ES-I3 (cell line): ENCODE data around the gene MYOM1.
"Not testable (repeated sequence)": the region's sequence is repeated elsewhere in the genome, so short reads cannot be mapped to it uniquely, and the experiment has no call there.

ENCODE experiments used
- H3K36me3 ChIP-seq: 2 replicates; pipeline ENCODE4 v1.6.1; 2013; ENCODE audit warnings: mild to moderate bottlenecking, low read length, control low read depth, moderate library complexity; ENCODE audit not compliant: insufficient read depth
- H3K4me1 ChIP-seq: 2 replicates; pipeline ENCODE4 v1.6.1; 2013; ENCODE audit warnings: mild to moderate bottlenecking, control low read depth, low read length; ENCODE audit not compliant: insufficient read depth
- H3K9ac ChIP-seq: 2 replicates; pipeline ENCODE4 v1.6.1; 2013; ENCODE audit warnings: low read depth, mild to moderate bottlenecking, low read length, moderate library complexity
- H3K9me3 ChIP-seq: 2 replicates; pipeline ENCODE4 v1.6.1; 2013; ENCODE audit warnings: mild to moderate bottlenecking, low read length, moderate library complexity; ENCODE audit not compliant: control insufficient read depth, insufficient read depth

MYOM1 gene

GRCh38 chr18:3084206-3084605, 135.6 kb downstream of the MYOM1 start:
- Histone ChIP-seq H3K9me3 (no peaks in the 10 kb centered on the region), H3K4me1 (peaks cover 13% of the 10 kb centered on the region; the same call in 1 of the 2 replicates), H3K36me3 (no peaks in the 10 kb centered on the region), H3K9ac (no peak overlapping the region)

DNA sequence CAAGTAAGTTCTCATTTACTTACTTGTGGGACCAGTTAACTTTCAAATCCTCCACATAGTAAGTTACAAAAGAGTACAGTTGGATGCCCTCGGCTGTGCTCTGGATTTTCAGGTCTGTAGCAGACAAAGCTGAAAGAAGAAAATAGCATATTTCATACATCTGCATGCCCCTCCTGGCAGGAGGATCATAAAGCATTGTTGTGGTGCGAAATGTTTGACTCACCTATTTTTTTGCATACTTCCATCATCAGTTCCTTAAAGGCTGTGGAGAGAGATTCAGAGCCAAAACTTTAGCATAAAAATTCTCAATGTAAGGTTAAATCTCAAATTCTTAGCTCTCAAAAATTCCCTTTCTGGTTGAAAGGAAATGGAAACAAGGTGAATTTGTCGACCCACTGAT, 136.0 kb downstream of the MYOM1 start:
- Histone ChIP-seq H3K9me3 (no peaks in the 10 kb centered on the region), H3K9ac (no peak overlapping the region), H3K4me1 (peaks cover 13% of the 10 kb centered on the region; the same call in 1 of the 2 replicates), H3K36me3 (no peaks in the 10 kb centered on the region)

DNA sequence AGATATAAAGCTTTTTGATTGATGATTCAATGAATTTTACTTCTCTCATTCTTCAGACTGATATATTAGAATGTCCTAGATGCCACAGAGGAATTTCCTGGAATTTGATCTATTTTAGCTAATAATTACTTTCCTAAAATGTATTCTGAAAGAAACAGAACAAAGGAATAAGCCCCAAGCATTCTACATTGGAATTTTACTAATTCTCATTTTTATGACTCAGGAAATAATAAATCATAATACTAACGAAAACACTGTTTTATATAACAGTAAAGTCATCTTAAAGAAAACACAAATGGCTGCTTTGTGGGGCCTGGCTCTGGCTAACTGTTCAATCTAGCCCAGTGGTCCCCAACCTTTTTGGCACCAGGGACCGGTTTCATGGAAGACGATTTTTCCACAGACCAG, 138.2 kb downstream of the MYOM1 start:
- Histone ChIP-seq H3K9ac (no peak overlapping the region), H3K9me3 (no peaks in the 10 kb centered on the region), H3K36me3 (no peaks in the 10 kb centered on the region), H3K4me1 (0 out of 2 replicates have a peak, but pooled peaks cover 8% of the 10 kb centered on the region)

- Histone ChIP-seq H3K9ac (no peak overlapping the region), H3K9me3 (no peaks in the 10 kb centered on the region), H3K36me3 (no peaks in the 10 kb centered on the region), H3K4me1 (peaks cover 15% of the 10 kb centered on the region; the same call in 1 of the 2 replicates)
Observed at GRCh38 chr18:3079653-3080052, 140.1 kb downstream of the MYOM1 start.

DNA sequence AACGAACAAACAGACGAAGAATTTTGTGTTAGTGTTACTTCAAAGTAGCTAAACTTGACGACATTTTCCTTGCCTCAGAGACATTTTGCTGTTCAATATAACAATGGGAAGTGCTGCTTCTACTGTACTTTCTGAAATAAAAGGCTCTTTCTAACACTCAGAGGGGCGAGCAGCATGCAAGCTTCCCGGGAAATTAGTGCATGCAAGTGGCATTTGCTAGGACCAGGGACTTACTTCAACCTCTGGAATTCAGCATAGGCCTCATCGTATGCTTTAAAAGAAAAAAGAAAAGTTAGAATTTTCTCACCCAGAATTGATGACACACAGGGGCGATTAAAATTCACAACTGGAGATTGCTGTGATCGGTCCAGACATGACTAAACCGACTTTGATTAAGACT, 144.3 kb downstream of the MYOM1 start:
- H3K36me3 ChIP-seq: no peaks in the 10 kb centered on the region
- no peaks in the 10 kb centered on the region for H3K9me3 ChIP-seq
- H3K9ac ChIP-seq: no peak overlapping the region
- H3K4me1 ChIP-seq: peaks cover 7% of the 10 kb centered on the region; the same call in 1 of the 2 replicates

DNA sequence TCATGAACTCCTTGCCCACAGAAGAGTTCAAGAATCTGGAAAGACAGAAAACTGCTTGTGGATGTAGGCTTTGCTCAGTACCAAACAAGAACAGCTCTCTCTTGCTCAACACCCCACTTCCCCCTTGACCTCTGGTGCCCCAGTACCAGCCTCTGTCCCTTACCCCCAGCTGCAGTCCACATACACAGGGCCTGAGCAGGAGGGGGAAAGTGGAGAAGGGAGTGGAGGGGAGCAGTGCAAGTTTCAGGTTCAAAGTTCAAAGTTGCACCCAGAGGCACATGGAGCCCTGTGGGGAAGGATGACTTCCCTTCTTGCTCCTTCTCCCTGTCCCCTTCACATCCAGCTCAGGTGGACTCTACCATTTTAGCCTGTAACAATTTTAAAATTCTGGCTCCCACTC, 145.7 kb downstream of the MYOM1 start:
- peaks cover 7% of the 10 kb centered on the region; the same call in 1 of the 2 replicates for H3K4me1 ChIP-seq
- no peaks in the 10 kb centered on the region for H3K9me3 ChIP-seq
- H3K36me3 ChIP-seq: no peaks in the 10 kb centered on the region
- H3K9ac ChIP-seq: no peak overlapping the region

GRCh38 chr18:3073353-3073752, 146.4 kb downstream of the MYOM1 start:
- H3K4me1 ChIP-seq, H3K36me3 ChIP-seq, H3K9ac ChIP-seq, H3K9me3 ChIP-seq: not testable (repeated sequence)

GRCh38 chr18:3071676-3072075, 148.1 kb downstream of the MYOM1 start:
- H3K4me1 ChIP-seq: peaks cover 7% of the 10 kb centered on the region; the same call in 1 of the 2 replicates
- no peak overlapping the region for H3K9ac ChIP-seq
- H3K9me3 ChIP-seq: no peaks in the 10 kb centered on the region
- H3K36me3 ChIP-seq: no peaks in the 10 kb centered on the region

DNA sequence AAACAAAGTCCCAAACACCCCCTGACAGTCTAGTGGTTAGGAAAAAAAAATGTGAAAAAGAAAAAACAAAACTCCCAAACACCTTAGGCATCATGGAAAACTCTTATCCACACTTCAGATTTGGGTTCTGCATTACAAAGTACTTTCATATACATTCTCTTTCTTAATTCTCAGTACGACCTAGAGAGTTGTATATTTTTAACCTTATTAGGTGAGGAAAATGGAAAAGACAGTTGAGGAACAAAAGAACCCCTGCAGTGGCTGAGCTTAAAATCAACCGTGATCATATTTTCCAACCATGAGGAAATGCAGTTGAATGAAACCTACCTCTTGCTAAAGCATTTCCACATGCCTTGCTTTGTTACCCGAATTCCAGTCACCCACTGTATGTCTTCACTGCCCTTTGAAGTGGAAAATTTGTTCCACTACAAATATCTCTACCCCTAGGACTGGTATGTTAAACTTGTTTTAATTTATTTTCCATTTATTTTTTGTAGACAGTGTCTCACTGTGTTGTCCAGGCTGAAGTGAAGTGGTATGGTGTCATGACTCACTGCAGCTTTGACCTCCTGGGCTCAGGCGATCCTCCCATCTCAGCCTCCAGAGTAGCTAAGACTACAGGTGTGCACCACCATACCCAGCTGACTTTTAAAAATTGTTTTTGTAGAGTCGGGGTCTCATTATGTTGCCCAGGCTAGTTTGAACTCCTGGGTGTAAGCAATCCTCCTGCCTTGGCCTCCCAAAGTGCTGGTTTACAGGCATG, 149.9 kb downstream of the MYOM1 start:
- no peak overlapping the region for H3K9ac ChIP-seq
- H3K9me3 ChIP-seq: no peaks in the 10 kb centered on the region
- H3K36me3 ChIP-seq: no peaks in the 10 kb centered on the region
- no peaks in the 10 kb centered on the region for H3K4me1 ChIP-seq

GRCh38 chr18:3067722-3068121, 152.0 kb downstream of the MYOM1 start:
- Histone ChIP-seq H3K4me1 (0 out of 2 replicates have a peak, but pooled peaks cover 2% of the 10 kb centered on the region), H3K9me3 (no peaks in the 10 kb centered on the region), H3K36me3 (no peaks in the 10 kb centered on the region), H3K9ac (no peak overlapping the region)

GRCh38 chr18:3067165-3067661, 152.6 kb downstream of the MYOM1 start:
- Histone ChIP-seq H3K4me1 (0 out of 2 replicates have a peak, but pooled peaks cover 4% of the 10 kb centered on the region), H3K9me3 (no peaks in the 10 kb centered on the region), H3K9ac (no peak overlapping the region), H3K36me3 (no peaks in the 10 kb centered on the region)

DNA sequence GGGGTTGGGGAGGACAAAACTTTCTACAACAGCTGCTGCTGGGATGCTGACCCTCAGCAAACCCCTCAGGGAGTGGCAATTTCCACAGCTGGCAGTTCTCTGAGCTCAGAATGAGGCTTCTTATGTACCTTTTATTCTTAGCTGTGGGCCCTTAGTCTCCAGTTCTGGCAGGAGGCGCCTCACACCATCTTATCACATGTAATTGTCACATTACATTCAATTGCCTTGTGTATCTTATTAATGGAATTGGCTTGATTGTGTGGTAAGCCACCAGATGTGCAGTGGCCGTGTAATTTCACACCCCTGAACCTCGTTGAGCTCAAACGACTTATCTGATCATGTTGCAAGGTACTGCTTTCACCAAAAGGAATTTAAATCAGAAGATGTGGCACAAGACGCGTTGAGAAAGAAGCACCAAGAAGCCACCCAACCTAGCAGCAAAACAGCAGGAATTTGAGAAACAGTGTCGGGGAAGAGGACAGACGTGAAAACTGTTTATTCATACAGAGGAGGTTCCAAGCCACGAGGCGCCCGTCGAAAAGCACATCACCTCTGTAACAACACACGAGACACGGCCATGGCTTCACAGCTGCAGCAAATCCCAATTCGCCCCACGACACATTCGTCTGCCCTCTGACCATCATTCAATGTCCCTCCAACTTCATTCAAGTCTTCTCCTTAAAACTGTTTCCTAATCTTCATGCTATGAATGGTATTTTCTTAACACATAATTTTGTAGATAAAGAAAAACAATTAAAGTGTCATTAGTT, 153.2 kb downstream of the MYOM1 start:
- Histone ChIP-seq H3K4me1 (0 out of 2 replicates have a peak, but pooled peaks cover 4% of the 10 kb centered on the region), H3K9me3 (no peaks in the 10 kb centered on the region), H3K9ac (no peak overlapping the region), H3K36me3 (no peaks in the 10 kb centered on the region)

DNA sequence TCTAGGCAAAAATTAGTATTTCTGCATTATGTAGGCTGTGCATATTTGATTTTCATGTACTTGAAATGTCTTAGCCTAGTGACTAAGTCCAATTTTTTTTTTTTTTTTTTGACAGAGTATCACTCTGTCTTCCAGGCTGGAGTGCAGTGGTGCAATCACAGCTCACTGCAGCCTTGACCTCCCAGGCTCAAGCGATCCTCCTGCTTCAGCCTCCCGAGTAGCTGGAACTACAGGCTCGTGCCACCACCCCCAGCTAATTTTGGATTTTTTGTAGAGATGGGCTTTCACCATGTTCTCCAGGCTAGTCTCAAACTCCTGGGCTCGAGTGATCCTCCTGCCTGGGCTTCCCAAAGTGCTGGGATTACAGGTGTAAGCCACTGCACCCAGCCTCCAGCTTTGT, 156.0 kb downstream of the MYOM1 start:
- H3K36me3 ChIP-seq, H3K9me3 ChIP-seq, H3K9ac ChIP-seq: not testable (repeated sequence)
- H3K4me1 ChIP-seq: peaks cover 12% of the 10 kb centered on the region

- no peaks in the 10 kb centered on the region for H3K36me3 ChIP-seq
- peaks cover 18% of the 10 kb centered on the region for H3K4me1 ChIP-seq
- H3K9ac ChIP-seq: no peak overlapping the region
- no peaks in the 10 kb centered on the region for H3K9me3 ChIP-seq
Observed at GRCh38 chr18:3062798-3063680, 156.7 kb downstream of the MYOM1 start.
